Muscle layer of duodenum (tissue), 2 donors: ENCODE results near the gene CCDC141.

Experiments
- H3K27ac ChIP-seq: one replicate; pipeline ENCODE4 v1.7.0; 2013; ENCODE audit warnings: mild to moderate bottlenecking, low read length
- H3K27me3 ChIP-seq: one replicate; pipeline ENCODE4 v1.7.0; 2013; ENCODE audit warnings: low read depth, mild to moderate bottlenecking, control low read depth, low read length
- H3K36me3 ChIP-seq, 2 donors: one replicate each; pipeline ENCODE4 v1.7.0; 2013; ENCODE audit warnings: low read length in 2 of 2, control low read depth in 1 of 2, mild to moderate bottlenecking in 1 of 2; ENCODE audit not compliant: insufficient read depth in 2 of 2, control insufficient read depth in 1 of 2
- H3K4me1 ChIP-seq, 2 donors: one replicate each; pipeline ENCODE4 v1.7.0; 2013; ENCODE audit warnings: low read length in 2 of 2, mild to moderate bottlenecking in 2 of 2, control low read depth in 1 of 2, moderate library complexity in 1 of 2; ENCODE audit not compliant: insufficient read depth in 2 of 2, control insufficient read depth in 1 of 2
- H3K4me3 ChIP-seq, 2 donors: one replicate each; pipeline ENCODE4 v1.7.0; 2013; ENCODE audit warnings: low read length in 2 of 2, low read depth in 1 of 2, mild to moderate bottlenecking in 1 of 2
- H3K9me3 ChIP-seq, 2 donors: one replicate each; pipeline ENCODE4 v1.7.0; 2013; ENCODE audit warnings: low read length in 2 of 2, control low read depth in 1 of 2, mild to moderate bottlenecking in 1 of 2; ENCODE audit not compliant: control insufficient read depth in 1 of 2
- donor health status: healthy.

CCDC141 gene

GRCh38 chr2:178882666-178883440 lies 167.1 kb downstream of the CCDC141 start:
- Histone ChIP-seq H3K36me3 (no peaks in the 10 kb centered on the region), H3K27ac (no peak overlapping the region), H3K9me3 (no peaks in the 10 kb centered on the region), H3K4me3 (no peak overlapping the region), H3K4me1 (no peaks in the 10 kb centered on the region), H3K27me3 (no peaks in the 10 kb centered on the region)

GRCh38 chr2:178881075-178881474 lies 168.9 kb downstream of the CCDC141 start:
- Histone ChIP-seq H3K27ac (no peak overlapping the region), H3K9me3 (no peaks in the 10 kb centered on the region), H3K27me3 (no peaks in the 10 kb centered on the region), H3K4me1 (no peaks in the 10 kb centered on the region), H3K36me3 (no peaks in the 10 kb centered on the region), H3K4me3 (no peak overlapping the region)

DNA sequence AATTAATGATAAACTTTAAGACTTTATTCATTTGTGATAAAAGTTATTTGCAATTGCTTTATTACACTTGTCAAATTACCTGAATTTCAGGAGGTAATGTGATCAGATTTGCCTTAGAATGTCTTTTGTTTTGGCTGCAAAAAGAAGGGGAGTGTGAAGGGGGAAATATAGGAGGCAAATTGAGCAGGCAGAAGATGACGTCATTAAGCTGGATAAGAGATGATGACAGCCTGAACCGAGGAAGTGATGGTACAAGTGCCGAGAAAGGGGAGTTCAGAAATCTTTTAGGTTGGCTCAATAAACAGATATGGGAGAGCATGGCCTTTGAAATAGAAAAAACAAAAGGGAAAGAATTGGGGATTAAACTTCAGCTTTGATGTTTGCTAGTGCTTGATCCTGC lies 169.7 kb downstream of the CCDC141 start:
- H3K4me3 ChIP-seq: no peak overlapping the region
- no peaks in the 10 kb centered on the region for H3K27me3 ChIP-seq
- H3K27ac ChIP-seq: no peak overlapping the region
- no peaks in the 10 kb centered on the region for H3K4me1 ChIP-seq
- H3K36me3 ChIP-seq: no peaks in the 10 kb centered on the region
- H3K9me3 ChIP-seq: no peaks in the 10 kb centered on the region

DNA sequence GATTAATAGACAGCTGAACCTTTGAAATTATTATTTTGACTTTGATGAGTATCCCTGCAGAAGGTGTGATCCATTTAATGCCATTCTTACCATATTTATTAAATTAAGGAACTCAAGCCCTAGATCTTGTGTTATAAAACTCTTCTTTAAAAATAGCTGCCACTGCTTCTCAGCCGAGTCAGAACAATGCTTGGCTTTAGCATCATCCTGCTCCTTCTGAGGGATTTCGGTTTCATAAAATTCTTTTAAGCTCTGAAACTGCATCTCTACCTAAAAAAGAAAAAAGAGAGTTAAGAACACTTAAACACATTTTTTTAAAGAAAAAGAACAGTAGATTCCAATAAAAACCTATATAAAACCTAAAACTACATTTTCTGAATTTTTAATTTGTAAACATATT lies 172.1 kb downstream of the CCDC141 start:
- Histone ChIP-seq H3K9me3 (no peaks in the 10 kb centered on the region), H3K27ac (no peak overlapping the region), H3K27me3 (no peaks in the 10 kb centered on the region), H3K4me1 (no peaks in the 10 kb centered on the region), H3K36me3 (no peaks in the 10 kb centered on the region), H3K4me3 (no peak overlapping the region)

- Histone ChIP-seq H3K4me1 (no peaks in the 10 kb centered on the region), H3K36me3 (no peaks in the 10 kb centered on the region), H3K27me3 (no peaks in the 10 kb centered on the region), H3K27ac (no peak overlapping the region), H3K9me3 (no peaks in the 10 kb centered on the region), H3K4me3 (no peak overlapping the region)
These were observed 175.3 kb downstream of the CCDC141 start for GRCh38 chr2:178874529-178875240.

DNA sequence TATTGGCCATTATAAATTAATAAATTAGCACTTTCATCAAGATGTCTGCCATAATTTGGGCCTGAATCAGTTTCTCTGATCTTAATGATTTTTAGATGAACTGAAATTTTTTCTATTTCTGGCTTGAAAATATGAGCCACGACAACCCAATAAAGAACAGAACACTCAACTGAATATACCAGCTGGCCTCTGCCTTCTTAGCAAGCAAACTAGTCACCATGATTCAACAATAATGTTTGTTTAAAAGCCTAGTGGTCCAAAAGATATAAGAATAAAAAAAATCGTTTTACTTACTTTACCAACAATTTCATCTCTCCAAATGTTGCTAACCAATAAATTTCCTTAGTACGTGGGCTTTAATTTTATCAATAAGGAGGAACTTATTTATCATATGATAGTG lies 176.0 kb downstream of the CCDC141 start:
- H3K4me3 ChIP-seq: no peak overlapping the region
- no peaks in the 10 kb centered on the region for H3K27me3 ChIP-seq
- H3K27ac ChIP-seq: no peak overlapping the region

GRCh38 chr2:178871536-178871935 lies 178.4 kb downstream of the CCDC141 start:
- Histone ChIP-seq H3K4me1 (no peaks in the 10 kb centered on the region), H3K27ac (no peak overlapping the region), H3K9me3 (no peaks in the 10 kb centered on the region)

More for the DNA sequence above, 176.0 kb downstream of the CCDC141 start:
- Histone ChIP-seq H3K36me3 (no peaks in the 10 kb centered on the region), H3K4me1 (no peaks in the 10 kb centered on the region), H3K9me3 (no peaks in the 10 kb centered on the region)

DNA sequence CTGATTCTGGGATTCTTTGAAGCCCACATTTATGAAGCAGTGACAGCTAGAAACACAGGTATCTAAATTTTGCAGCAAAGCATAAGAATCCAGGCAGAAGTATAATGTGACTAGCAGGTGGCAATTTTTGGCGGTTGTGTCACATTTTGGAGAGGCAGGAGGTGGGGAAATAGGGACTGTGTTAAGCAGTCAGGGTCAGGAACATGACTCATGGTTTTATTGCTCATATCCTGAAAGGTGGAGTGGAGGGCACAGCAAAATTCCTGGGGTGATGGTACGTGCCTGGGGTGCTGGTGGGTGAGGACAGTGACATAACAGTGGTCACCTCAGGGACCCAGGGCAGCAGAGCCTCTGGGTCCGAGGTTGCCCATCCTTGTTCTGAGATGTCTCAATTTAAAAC lies 179.2 kb downstream of the CCDC141 start:
- Histone ChIP-seq H3K27ac (no peak overlapping the region), H3K27me3 (no peaks in the 10 kb centered on the region), H3K36me3 (no peaks in the 10 kb centered on the region), H3K4me3 (no peak overlapping the region), H3K9me3 (no peaks in the 10 kb centered on the region), H3K4me1 (no peaks in the 10 kb centered on the region)

More at GRCh38 chr2:178871536-178871935, 178.4 kb downstream of the CCDC141 start:
- Histone ChIP-seq H3K36me3 (no peaks in the 10 kb centered on the region), H3K27me3 (no peaks in the 10 kb centered on the region), H3K4me3 (no peak overlapping the region)

DNA sequence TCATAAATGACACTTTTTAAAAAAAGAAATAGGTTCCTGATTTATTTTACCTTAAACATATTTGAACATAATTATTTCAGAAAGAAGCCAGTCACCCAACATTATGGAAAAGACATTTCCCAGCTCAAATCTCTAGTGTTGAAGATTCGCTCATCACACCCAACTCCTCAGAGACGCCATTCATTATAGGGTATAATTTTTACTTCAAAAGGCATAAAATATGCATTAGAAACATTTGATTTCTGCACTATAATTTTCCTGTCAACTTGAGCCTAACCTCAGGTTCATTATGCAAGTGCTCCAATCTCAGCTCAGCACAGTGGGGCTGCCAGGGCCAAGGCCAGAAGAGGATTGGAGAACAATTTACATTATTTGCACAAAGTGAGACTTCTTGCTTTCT lies 183.9 kb downstream of the CCDC141 start:
- no peaks in the 10 kb centered on the region for H3K36me3 ChIP-seq
- H3K27me3 ChIP-seq: no peaks in the 10 kb centered on the region
- H3K4me1 ChIP-seq: peaks cover 0 to 10% of the 10 kb centered on the region in 2 donors
- no peaks in the 10 kb centered on the region for H3K9me3 ChIP-seq
- no peak overlapping the region for H3K27ac ChIP-seq
- H3K4me3 ChIP-seq: no peak overlapping the region

DNA sequence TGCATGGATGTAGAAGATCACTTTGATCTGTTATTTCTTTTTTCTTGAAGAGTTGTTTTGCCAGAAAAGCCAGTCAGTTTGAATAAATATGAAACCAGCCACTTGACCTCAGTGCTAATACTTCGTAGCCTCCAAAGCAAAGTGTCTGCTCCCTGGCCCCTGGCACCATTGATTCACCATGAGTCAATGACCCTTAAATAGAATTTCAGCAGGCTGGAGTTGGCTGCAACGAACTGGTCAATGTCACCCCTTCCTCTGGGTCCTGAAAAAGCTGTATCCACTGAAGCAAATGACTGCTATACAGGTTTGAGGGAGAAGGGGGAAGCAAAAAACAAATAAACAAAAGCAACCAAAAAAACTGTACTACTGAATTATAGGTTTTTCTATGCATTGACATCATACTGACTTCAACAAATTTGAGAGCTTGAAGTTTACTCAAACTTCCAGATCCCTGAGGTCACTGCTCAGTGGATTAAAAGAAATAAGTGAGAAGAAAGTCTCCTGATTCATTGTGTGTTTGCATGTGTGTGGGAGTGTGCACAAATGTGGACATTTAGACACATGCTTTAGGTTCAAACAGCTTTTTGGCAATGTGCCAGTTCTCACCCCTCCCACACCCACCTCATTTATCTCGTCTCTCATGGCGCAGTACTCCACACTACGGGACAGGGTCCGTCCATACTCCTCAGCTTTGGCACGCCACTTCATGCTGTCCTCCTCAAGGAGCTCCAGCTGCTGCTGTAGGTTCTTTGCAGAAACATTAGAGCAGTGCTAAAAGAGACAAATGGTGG lies 184.6 kb downstream of the CCDC141 start:
- Histone ChIP-seq H3K4me1 (peaks cover 0 to 10% of the 10 kb centered on the region in 2 donors), H3K36me3 (no peaks in the 10 kb centered on the region), H3K9me3 (no peaks in the 10 kb centered on the region), H3K27ac (no peak overlapping the region), H3K27me3 (no peaks in the 10 kb centered on the region), H3K4me3 (no peak overlapping the region)
